NCI-H1048 (cell line): Measurements from ENCODE around the gene ECPAS.
"Not testable (repeated sequence)": the region's sequence is repeated elsewhere in the genome, so short reads cannot be mapped to it uniquely, and the experiment has no call there.

Source experiments
- DNase-seq: peaks from one replicate; lab custom pipeline; 2025; lab: John Stamatoyannopoulos, UW

ECPAS gene, protein sequence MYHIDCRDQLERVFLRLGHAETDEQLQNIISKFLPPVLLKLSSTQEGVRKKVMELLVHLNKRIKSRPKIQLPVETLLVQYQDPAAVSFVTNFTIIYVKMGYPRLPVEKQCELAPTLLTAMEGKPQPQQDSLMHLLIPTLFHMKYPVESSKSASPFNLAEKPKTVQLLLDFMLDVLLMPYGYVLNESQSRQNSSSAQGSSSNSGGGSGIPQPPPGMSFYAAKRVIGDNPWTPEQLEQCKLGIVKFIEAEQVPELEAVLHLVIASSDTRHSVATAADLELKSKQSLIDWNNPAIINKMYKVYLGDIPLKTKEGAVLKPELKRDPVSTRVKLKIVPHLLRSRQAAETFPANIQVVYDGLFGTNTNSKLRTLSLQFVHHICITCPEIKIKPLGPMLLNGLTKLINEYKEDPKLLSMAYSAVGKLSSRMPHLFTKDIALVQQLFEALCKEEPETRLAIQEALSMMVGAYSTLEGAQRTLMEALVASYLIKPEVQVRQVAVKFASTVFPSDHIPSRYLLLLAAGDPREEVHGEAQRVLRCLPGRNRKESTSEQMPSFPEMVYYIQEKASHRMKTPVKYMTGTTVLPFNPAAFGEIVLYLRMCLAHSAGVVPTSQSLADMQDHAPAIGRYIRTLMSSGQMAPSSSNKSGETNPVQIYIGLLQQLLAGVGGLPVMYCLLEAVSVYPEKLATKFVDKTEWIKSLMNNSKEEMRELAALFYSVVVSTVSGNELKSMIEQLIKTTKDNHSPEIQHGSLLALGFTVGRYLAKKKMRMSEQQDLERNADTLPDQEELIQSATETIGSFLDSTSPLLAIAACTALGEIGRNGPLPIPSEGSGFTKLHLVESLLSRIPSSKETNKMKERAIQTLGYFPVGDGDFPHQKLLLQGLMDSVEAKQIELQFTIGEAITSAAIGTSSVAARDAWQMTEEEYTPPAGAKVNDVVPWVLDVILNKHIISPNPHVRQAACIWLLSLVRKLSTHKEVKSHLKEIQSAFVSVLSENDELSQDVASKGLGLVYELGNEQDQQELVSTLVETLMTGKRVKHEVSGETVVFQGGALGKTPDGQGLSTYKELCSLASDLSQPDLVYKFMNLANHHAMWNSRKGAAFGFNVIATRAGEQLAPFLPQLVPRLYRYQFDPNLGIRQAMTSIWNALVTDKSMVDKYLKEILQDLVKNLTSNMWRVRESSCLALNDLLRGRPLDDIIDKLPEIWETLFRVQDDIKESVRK (N-terminal part only)

DNA sequence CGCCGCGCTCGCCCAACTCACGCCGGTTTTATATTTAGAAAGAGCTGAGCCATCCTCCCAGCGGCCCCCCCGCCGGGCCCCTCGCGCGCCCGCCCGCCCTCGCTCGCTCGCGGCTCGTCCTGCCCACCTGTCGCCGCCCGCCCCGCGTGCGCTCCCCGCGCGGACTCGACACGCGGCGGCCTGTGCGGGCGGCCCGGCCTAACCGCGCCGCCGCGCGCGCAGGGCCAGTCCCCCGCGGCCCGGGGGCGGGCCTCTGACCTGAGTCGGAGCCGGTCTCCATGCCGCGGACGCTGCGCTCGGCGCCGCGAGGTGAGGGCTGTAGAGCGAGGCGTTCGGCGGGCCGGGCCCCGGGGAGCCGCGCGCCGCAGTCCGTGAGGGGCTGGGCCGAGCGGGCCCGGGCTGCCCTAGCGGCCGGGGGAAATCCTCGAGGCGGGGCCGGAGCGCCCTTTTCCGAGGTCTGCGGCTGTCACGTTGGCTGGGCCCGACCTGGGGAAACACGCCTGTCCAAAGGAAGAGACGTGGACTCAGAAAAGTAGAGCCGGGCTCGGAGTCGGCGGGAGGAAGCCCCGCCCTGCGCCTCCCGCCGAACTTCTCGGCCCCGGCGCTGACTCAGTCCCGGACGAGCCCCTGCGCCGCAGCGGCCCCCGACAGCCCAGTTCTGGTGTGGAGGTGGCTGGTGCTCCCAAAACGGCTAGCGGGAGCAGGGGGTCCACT lies at the start of gene ECPAS:
ECPAS (minus strand) TSS at position 526 of the 714 bp plus-strand sequence. CDS start 11,465 bp downstream, outside the sequence.
- DNase-seq, result peak; percentile 37

DNA sequence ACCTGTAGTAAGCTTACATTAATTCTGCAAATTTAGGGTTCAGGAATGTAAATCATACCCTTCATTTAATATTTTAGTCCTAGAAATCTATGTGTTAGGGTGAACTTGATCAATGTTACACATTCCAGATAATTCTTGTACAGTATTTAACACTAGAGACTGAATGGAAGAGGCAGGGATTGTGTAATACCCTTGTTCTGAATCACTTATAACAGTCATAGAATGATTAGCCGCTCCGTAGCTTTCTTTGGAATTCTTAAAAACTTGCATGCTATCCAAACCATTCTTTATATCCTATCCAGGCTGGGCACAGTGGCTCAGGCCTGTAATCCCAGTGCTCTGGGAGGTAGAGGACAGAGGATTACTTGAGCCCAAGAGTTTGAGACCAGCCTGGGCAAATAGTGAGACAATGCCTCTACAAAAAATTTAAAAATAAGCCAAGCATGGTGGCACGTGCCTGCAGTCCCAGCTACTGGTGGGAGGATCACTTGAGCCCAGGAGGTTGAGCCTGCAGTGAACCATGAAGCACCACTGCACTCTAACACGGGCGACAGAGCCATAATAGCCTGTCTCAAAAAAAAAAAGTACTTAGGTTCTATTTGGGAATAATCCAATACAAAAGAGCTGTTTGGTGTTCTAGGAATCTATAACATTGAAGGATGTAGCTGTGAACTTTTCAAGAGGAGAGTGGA lies 49.1 kb upstream of the ECPAS start:
- no peak for DNase-seq

DNA sequence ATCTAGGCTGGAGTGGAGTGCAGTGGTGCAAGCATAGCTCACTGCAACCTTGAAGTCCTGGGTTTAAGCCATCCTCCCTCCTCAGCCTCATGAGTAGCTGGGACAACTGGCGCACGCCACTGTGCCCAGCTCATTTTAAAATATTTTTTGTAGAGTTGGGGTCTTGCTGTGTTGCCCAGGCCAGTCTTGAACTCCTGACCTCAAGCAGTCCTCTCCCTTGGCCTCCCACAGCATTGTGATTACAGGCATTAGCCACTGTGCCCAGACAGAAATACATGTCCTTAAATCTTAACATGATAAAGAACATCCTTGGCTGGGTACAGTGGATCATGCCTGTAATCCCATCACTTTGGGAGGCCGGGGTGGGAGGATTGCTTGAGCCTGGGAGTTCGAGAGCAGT lies 47.5 kb upstream of the ECPAS start:
- DNase-seq, result no peak

DNA sequence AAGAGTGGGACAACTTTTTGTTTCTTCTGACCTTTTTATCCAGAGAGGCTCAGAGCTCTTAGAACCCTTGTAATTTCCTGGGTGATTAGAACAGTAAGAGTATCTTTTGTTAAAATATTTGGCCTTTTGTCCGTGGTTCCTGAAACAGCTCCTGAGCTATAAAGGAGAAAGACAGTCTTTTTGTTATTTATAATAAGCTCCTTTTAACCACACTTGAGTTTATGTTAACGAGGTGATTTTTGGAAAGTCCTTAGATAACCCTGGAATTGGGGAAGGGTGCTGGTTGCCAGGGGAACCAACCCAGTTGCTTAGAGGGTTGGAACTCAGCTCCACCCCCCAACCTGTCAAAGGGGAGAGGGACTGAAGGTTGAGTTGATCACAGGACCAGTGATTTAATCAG lies 45.6 kb upstream of the ECPAS start:
- no peak for DNase-seq

DNA sequence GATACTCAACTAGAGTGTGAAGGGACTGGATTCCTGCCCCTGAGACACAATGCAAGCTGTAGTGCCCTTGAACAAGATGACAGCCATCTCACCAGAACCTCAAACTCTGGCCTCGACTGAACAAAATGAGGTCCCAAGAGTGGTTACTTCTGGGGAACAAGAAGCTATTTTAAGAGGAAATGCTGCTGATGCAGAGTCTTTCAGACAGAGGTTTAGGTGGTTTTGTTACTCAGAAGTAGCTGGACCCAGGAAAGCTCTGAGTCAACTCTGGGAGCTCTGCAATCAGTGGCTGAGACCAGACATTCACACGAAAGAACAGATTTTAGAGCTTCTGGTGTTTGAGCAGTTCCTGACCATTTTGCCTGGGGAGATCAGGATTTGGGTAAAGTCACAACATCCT lies 43.2 kb upstream of the ECPAS start:
- no peak for DNase-seq

DNA sequence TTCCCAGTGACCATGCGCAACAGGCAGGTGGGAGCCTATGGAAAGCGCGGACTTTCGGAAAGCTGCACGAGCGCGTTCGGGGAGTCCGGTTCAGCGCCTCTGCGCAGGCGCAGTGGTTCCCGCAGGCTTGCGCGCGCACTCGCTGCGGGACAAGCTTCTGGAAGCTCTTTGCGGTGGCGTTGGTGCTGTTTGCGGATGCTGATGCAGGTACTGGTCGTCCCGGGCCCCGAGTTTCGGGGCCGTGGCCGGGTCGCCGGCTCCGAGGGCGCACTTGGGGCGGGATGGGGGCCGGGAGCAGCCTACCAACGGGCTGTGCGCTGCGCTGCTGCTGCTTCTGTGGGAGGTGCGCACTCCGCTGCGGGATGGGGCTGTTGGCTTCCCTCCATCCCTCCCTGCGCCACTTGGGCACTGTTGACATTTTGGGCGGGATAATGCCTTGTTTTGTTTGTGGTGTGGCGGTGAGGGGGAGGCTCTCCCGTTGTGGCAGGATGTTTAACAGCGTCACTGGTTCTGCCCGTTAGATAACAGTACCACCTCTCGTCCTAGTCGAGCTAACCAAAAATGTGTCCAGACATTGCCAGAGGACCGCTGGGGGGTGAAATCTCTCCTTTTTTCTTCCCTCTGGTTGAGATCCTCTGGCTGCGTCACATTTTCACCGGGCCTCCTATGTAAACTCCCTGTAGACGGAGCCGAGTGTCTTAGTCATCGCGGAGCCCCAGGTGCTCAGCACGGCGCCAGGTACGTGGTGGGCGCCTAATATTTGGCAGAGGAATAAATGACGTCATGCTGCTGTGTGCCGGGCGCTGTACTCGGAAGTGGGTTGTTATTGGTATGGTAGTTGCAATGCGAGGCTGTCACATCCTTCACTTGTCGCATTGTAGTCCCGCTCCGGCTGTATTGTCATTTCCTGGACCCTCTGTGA lies 41.1 kb upstream of the ECPAS start, which contains the start of gene ZNF483:
ZNF483 (plus strand) TSS at position 124 of the 922 bp plus-strand sequence. CDS start 2,217 bp downstream, outside the sequence.
- peak; percentile 22 for DNase-seq

DNA sequence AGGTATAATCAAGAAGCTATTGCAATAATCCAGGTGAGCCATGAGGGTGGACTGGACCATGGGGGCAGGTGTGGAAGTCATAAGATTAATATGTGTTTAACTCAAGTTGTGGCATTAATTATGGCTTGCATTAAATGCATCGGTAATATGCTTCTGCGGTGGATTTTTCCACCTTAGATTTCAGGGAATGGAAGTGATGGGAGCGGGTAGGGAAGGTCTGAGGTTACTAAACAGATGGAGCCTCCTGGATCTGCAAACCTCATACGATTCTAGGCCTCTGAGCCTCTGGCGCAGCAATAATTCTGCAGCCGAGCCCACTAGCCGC lies 40.5 kb upstream of the ECPAS start:
- no peak for DNase-seq

DNA sequence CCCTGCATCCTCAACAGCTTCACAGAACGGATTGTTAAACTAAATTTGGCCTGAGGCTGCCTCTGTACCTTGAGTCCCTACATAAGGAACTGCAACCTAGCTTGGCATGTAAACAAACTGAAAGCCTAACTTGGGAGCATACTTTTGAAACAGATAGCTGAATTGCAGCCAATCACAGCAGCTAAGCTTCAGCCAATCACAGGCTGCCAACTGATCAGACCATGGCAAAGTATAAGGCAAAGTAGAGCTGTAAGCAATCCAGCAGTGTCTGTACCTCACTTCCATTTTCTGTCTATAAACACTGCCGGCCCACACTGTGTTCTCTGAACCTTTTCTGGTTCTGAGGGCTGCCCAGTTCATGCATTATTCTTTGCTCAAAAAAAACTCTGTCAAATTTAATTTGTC lies 31.9 kb upstream of the ECPAS start:
- no peak for DNase-seq

DNA sequence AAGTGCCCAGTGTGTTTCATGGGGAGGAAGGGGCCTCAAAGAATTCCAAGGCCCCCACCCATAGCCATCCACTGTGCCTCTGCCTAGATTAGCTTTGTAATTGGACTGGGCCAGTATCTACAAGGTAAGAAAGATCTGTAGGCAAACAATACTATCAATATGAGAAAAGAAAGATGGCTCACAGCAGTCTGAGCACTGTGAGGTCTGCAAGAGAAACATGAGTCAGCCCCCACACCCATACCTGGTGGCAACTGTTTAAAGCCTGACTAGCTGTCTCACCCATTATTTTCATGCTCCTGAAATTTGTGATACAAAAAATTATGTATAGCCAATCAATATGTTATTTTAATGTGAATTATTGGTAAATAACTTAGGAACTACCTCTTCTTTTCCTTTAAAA lies 30.8 kb upstream of the ECPAS start:
- no peak for DNase-seq

DNA sequence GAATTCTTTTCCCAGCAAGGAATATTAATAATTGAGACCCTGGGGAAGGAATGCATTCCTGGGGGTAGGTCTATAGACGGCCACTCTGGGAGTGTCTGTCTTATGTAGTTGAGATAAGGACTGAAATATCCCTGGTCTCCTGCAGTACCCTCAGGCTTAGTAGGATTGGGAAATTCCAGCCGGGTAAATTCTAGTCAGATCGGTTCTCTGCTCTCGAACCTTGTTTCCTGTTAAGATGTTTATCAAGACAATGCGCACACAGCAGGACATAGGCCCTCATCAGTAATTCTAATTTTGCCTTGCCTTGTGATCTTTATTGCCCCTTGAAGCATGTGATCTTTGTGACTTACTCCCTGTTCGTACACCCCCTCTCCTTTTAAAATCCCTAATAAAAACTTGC lies 27.4 kb upstream of the ECPAS start:
- DNase-seq, result not testable (repeated sequence)

DNA sequence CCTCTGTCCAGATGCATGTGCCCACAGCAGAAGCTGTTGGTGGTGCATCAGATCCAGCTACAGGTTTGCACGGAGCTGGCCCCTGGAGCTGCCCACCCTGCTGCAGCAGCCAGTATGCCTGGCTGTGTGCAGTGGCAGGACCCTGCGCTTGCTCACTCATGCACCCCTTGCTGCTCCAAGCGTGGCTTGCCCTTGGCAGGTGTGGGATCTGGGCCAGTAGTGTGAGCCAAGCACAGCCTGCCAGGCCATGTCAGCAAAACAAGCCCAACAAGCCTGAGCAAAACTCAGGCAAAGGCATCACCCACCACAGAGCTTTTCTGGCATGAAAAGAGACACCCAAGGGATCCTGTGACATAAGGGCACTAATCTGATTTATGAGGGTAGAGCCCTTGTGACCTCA lies 18.3 kb upstream of the ECPAS start:
- DNase-seq, result no peak

DNA sequence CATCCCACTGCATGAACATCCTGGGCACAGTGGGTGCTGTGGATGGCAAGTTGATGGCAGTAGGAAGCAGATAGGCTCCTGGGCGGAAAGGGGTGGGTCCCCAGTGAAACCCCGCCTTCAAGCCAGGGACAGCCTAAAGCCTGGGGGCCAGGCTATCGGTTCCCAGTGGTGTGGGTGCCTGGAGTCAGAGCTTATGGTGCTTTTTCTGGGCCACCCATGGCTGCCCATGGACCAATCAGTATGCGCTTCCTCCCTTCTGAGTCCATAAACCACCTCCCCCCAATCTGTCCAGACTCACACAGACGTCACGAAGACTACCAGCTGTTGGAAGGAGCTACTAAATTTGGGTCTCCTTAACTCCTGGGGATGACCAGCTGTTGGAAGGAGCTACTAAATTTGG lies 17.5 kb upstream of the ECPAS start:
- DNase-seq, result no peak

DNA sequence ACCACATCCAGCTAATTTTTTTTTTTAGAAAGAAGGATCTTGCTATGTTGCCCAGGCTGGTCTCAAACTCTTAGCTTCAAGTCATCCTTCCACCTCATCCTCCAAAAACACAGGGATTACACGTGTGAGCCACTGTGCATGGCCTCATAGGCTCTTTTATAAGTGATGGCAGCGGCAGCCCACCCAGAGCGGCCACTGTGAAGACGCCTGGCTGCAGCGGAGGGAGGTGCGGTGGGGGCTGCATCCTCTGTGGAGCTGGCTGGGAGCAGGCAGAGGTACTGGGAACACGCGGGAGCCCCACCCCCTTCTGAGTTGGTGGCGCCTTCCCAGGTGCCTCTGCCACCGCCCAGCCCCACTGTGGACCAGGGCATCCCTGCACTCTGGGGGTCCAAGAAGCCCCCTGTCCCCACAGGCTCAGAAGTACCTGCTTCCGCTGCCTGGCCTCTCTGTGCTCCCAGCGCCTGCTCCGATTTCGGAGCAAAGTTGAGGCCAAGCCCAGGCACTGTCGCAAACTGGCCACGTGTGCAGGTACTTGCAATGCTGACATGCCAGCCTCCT lies 16.9 kb upstream of the ECPAS start:
- DNase-seq, result no peak

DNA sequence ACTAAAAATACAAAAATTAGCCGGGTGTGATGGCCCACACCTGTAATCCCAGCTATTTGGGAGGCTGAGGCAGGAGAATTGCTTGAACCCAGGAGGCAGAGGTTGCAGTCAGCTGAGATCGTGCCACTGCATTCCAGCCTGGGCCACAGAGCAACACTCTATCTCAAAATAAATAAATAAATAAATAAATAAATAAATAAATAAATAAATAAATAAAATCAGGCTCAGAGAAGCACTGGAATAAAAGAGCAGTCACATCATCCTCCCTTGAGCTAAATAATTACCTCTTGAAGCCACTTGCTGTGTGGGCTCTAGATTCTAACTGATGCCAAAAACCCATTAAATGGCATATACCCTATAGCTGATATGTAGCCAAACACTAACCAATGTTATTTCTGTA lies 13.0 kb upstream of the ECPAS start:
- DNase-seq, result not testable (repeated sequence)

DNA sequence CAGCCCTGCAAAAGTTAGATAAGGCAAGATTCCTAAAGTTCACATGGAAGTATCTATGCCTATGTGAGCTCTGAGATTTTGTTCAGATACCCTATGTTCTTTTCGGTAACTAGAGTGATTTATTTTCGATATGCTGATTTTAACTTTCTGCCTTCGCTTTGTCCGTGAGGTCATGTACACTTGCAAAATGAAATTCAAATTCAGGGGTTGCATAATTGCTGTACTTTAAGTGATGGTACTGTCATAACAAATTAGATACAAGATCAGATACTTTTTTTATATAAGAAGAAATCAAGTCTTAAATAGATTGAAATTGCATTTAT lies 350 bp upstream of the ECPAS start:
- no peak for DNase-seq

DNA sequence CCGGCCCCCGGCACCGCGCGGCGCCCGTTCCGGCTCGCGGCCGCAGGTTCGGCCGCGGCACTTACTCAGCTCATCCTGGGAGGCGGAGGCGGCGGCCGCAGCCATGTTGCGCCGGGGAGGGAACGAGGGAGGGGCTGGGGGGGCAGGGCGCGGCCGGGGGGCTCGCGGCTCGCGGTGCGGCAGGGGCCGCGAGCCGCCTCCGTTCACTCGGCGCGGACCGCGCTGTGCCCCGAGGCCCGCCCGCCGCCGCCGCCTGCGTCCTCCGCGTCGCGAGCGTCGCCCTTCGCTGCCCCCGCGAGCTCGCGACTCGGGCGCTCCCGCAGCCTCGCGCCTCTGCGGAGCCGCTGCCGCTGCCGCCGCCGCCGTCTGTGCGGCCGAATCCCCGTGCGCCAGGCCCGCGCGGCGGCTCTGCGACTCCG lies 735 bp downstream of the ECPAS start:
- peak; percentile 31 for DNase-seq

DNA sequence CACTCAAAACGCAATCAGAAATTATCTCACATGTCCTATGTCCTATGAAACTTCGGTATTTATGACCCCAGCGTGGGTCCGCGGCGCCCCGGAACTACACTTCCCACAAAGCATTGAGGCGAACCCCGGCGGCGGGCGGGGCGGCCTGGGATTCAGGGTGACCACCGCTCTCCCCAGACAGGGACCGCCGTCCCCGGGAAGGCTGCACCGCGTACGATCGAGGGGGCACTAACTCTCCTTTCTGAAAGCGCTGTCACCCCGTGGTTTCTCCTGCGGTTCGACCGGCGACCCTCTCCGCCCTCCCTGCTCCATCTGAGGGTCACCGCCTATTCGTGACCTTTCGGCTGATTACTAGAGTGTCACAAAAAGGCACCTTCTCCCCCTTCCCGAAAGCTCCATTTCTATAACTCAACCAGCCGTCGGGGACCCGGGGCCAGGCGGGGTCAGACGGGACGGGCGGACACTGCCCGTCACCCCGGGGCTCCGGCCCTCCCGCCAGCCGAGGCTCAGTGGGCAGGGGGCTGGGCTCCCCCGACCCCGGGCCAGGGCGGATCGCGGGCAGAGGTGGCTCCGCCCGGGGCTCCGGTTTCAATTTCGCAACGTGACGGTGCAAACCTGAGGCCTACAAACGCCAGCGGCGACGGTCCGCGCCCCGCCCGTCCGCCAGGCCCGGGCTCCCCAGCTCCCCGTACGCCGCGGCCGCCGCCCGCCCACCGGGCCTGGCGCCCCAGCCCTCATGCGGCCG lies 1.3 kb downstream of the ECPAS start:
- DNase-seq, result no peak

DNA sequence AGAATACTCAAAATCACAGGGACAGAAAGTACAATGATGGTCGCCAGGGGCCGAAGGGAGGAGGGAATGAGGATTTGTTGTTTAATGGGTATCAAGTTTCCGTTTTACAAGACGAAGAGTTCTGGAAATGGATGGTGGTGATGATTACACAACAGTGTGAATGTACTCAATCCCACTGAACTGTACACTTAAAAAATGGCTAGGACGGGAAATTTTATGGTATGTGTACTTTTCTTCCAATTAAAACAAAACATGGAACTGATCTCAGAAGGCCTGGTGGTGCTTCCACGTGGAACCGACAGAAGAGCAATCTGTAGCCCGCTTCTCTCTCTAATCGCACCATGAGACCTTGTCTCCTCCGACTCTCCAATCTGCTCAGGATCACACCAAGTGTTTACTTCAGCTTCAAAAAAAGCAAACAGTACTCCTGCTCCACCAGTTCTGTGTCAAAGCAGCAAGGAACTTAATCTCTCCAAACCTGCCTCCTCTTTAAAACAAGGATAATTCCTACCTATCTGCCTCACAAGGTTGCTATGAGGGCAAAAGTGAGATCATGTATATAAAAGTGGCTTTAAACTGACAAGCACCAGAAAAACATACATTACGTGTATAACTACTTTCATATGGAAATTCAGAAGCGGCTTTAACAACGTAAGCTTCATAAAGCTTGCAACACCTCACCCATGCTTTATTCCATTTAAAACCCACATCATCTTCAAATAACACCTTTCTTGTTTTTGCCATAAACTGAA lies 2.1 kb downstream of the ECPAS start:
- no peak for DNase-seq
